Stomach (tissue), 4 donors: ENCODE results near the gene DKKL1.

Experiments
- EP300 ChIP-seq: sonication (generic); formaldehyde crosslinking; IDR thresholded peaks from one replicate; pipeline ENCODE4 v1.6.1; 2017; ENCODE audit warnings: antibody characterized with exemption
- POLR2A ChIP-seq, 4 donors: fragments of 450-650 bp; IDR thresholded peaks; one replicate each; pipeline ENCODE4 v1.6.1; 2016; ENCODE audit warnings: antibody characterized with exemption in 4 of 4, control low read depth in 2 of 4, mild to moderate bottlenecking in 1 of 4, moderate library complexity in 1 of 4
- POLR2AphosphoS5 ChIP-seq, 3 donors: sonication (generic); formaldehyde crosslinking; IDR thresholded peaks; one replicate each; pipeline ENCODE4 v1.6.1; 2016; ENCODE audit warnings: antibody characterized with exemption in 3 of 3
- TF ChIP-seq, protein P1 (sequence below), 7 experiments: fragments of 450-650 bp in 4 of 7; fragments of 200-600 bp in 3 of 7; sonication (generic) in 3 of 7; IDR thresholded peaks; one replicate each; pipeline ENCODE4 v1.5.1; 2016 to 2019; ENCODE audit warnings: antibody characterized with exemption in 7 of 7, control low read depth in 2 of 7, mild to moderate bottlenecking in 1 of 7

DNA sequence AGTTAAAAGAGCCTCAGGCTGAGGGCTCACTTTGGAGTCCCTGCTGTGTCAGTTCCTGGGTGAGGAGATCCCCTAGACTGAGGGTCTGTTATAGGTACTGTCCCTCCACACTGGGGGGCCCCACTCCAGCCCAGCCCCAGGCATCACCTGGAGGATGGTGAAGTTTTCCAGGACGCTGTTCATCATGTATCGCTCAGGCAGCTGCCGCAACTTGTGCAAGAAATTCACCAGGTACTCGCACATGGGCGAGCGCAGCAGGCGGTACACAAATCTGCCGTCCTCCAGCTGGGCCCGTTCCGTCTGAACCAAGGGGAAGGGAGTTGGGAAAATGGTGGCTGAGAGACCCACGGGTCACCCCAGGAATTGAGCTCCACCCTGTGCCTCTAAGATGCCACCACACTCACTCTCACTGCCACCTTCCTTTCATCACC, 21.4 kb upstream of the DKKL1 start:
- TF ChIP-seq, protein P1, sequence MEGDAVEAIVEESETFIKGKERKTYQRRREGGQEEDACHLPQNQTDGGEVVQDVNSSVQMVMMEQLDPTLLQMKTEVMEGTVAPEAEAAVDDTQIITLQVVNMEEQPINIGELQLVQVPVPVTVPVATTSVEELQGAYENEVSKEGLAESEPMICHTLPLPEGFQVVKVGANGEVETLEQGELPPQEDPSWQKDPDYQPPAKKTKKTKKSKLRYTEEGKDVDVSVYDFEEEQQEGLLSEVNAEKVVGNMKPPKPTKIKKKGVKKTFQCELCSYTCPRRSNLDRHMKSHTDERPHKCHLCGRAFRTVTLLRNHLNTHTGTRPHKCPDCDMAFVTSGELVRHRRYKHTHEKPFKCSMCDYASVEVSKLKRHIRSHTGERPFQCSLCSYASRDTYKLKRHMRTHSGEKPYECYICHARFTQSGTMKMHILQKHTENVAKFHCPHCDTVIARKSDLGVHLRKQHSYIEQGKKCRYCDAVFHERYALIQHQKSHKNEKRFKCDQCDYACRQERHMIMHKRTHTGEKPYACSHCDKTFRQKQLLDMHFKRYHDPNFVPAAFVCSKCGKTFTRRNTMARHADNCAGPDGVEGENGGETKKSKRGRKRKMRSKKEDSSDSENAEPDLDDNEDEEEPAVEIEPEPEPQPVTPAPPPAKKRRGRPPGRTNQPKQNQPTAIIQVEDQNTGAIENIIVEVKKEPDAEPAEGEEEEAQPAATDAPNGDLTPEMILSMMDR (IDR thresholded peaks at IDR 0.05): no peak
- TF ChIP-seq POLR2A (IDR thresholded peaks at IDR 0.05): no peak
- TF ChIP-seq POLR2AphosphoS5 (IDR thresholded peaks at IDR 0.05): no peak
- TF ChIP-seq EP300: no peak
